GM19467 (cell line): ENCODE results near the gene ITGA3.
"Not testable (repeated sequence)": the region's sequence is repeated elsewhere in the genome, so short reads cannot be mapped to it uniquely, and the experiment has no call there.

Experiments
- ATAC-seq: cut with Tn5 transposase; IDR thresholded peaks from one replicate; pipeline ENCODE4 v1.9.1; 2021; ENCODE audit warnings: mild to moderate bottlenecking, moderate library complexity; ENCODE audit not compliant: unreplicated experiment

Gene ITGA3

GRCh38 chr17:50034498-50035364 lies 21.2 kb upstream of the ITGA3 start:
- no peak for ATAC-seq

GRCh38 chr17:50035421-50035879 lies 20.5 kb upstream of the ITGA3 start:
- ATAC-seq: no peak

- ATAC-seq: no peak
Observed at GRCh38 chr17:50035945-50036344, 20.0 kb upstream of the ITGA3 start.

GRCh38 chr17:50036455-50037261 lies 19.3 kb upstream of the ITGA3 start:
- no peak for ATAC-seq

- no peak for ATAC-seq
Observed at GRCh38 chr17:50037321-50038107, 18.4 kb upstream of the ITGA3 start.

- ATAC-seq: no peak
Observed at GRCh38 chr17:50039058-50039457, 16.9 kb upstream of the ITGA3 start.

GRCh38 chr17:50040496-50040895 lies 15.4 kb upstream of the ITGA3 start:
- not testable (repeated sequence) for ATAC-seq

GRCh38 chr17:50042211-50042610 lies 13.7 kb upstream of the ITGA3 start:
- ATAC-seq: no peak

GRCh38 chr17:50043290-50044148 lies 12.4 kb upstream of the ITGA3 start:
- no peak for ATAC-seq

GRCh38 chr17:50044483-50044882 lies 11.4 kb upstream of the ITGA3 start:
- no peak for ATAC-seq

GRCh38 chr17:50045154-50045553 lies 10.8 kb upstream of the ITGA3 start:
- no peak for ATAC-seq

- ATAC-seq: no peak
Observed at GRCh38 chr17:50046179-50046578, 9.7 kb upstream of the ITGA3 start.

GRCh38 chr17:50046667-50047066 lies 9.2 kb upstream of the ITGA3 start:
- no peak for ATAC-seq

- ATAC-seq: no peak
Observed at GRCh38 chr17:50047083-50047482, 8.8 kb upstream of the ITGA3 start.

GRCh38 chr17:50047488-50048126 lies 8.3 kb upstream of the ITGA3 start:
- no peak for ATAC-seq

GRCh38 chr17:50048146-50048720 lies 7.7 kb upstream of the ITGA3 start:
- no peak for ATAC-seq

- no peak for ATAC-seq
Observed at GRCh38 chr17:50048988-50049387, 6.9 kb upstream of the ITGA3 start.

- ATAC-seq: no peak
Observed at GRCh38 chr17:50049636-50050035, 6.3 kb upstream of the ITGA3 start.

- ATAC-seq: no peak
Observed at GRCh38 chr17:50050431-50051032, 5.4 kb upstream of the ITGA3 start.
